OCI-LY3 (cell line): ENCODE data around the gene NODAL.

Experiments
- H2AFZ ChIP-seq: fragments of 200-600, 300-600 bp; shearing (Covaris generic); 2 replicates; pipeline ENCODE4 v1.6.0; 2014; ENCODE audit warnings: antibody characterized with exemption, low read depth, low read length
- H3K27ac ChIP-seq: fragments of 200-600, 300-600 bp; sonication (generic); 2 replicates; pipeline ENCODE4 v1.5.1; 2014; ENCODE audit warnings: mild to moderate bottlenecking, low read length, moderate library complexity, mixed read lengths
- H3K27me3 ChIP-seq: fragments of 200-600, 300-600 bp; sonication (generic); 2 replicates; pipeline ENCODE4 v1.6.1; 2014; ENCODE audit warnings: low read depth, low read length, mixed read lengths
- H3K36me3 ChIP-seq: fragments of 200-600, 300-600 bp; sonication (generic); replicated peaks from 2 replicates; pipeline ENCODE3; 2014; ENCODE audit warnings: low read depth, low read length, mixed read lengths
- H3K4me1 ChIP-seq: fragments of 300-600, 200-600 bp; sonication (generic); 2 replicates; pipeline ENCODE4 v1.6.1; 2014; ENCODE audit warnings: low read length, mixed read lengths
- H3K4me2 ChIP-seq: fragments of 200-600, 300-600 bp; sonication (generic); 2 replicates; pipeline ENCODE4 v1.6.1; 2014; ENCODE audit warnings: low read length, mixed read lengths
- H3K4me3 ChIP-seq: fragments of 300-600, 200-600 bp; sonication (generic); 2 replicates; pipeline ENCODE4 v1.5.1; 2014; ENCODE audit warnings: antibody characterized with exemption, mild to moderate bottlenecking, low read length, moderate library complexity
- H3K79me2 ChIP-seq: fragments of 300-600, 200-600 bp; shearing (Covaris generic); 2 replicates; pipeline ENCODE4 v1.6.1; 2014; ENCODE audit warnings: mild to moderate bottlenecking, low read length, mixed read lengths
- H3K9ac ChIP-seq: fragments of 300-600, 200-600 bp; shearing (Covaris generic); 2 replicates; pipeline ENCODE4 v1.6.0; 2014; ENCODE audit warnings: mild to moderate bottlenecking, low read length, moderate library complexity
- H3K9me3 ChIP-seq: fragments of 200-600, 300-600 bp; shearing (Covaris generic); 2 replicates; pipeline ENCODE4 v1.6.1; 2014; ENCODE audit warnings: low read length, mixed read lengths; ENCODE audit not compliant: insufficient read depth
- H4K20me1 ChIP-seq: fragments of 200-600, 300-600 bp; sonication (generic); 2 replicates; pipeline ENCODE4 v1.6.1; 2016; ENCODE audit warnings: low read length, mixed read lengths; ENCODE audit not compliant: insufficient read depth
- CTCF ChIP-seq: fragments of 200-600, 300-600 bp; sonication (generic); IDR thresholded peaks from 2 replicates; pipeline ENCODE4 v1.5.1; 2014; ENCODE audit warnings: antibody characterized with exemption, low read length, low read depth
- EZH2phosphoT487 ChIP-seq: fragments of 200-600 bp; shearing (Covaris generic); IDR thresholded peaks from 2 replicates; pipeline ENCODE4 v1.6.1; 2018; ENCODE audit warnings: antibody characterized with exemption, mixed run types, low read depth

Gene NODAL

GRCh38 chr10:70425096-70425495 is 16.4 kb downstream of the NODAL start:
- Histone ChIP-seq H3K36me3 (peaks cover 12% of the 10 kb centered on the region), H3K4me2 (no peak overlapping the region)

GRCh38 chr10:70424320-70424719 is 17.2 kb downstream of the NODAL start:
- Histone ChIP-seq H2AFZ (no peak overlapping the region), H3K27me3 (no peaks in the 10 kb centered on the region), H3K27ac (no peak overlapping the region), H3K9ac (no peak overlapping the region), H3K4me3 (no peak overlapping the region), H3K9me3 (no peaks in the 10 kb centered on the region), H3K4me1 (no peaks in the 10 kb centered on the region), H4K20me1 (no peaks in the 10 kb centered on the region), H3K36me3 (peaks cover 9% of the 10 kb centered on the region), H3K4me2 (no peak overlapping the region), H3K79me2 (no peaks in the 10 kb centered on the region)
- no peak for TF ChIP-seq CTCF
- TF ChIP-seq EZH2phosphoT487 = no peak

More at GRCh38 chr10:70425096-70425495, 16.4 kb downstream of the NODAL start:
- no peak overlapping the region for H3K4me3 ChIP-seq
- no peaks in the 10 kb centered on the region for H3K27me3 ChIP-seq
- H2AFZ ChIP-seq = no peak overlapping the region
- no peaks in the 10 kb centered on the region for H3K9me3 ChIP-seq
- H3K79me2 ChIP-seq = no peaks in the 10 kb centered on the region
- no peak overlapping the region for H3K9ac ChIP-seq
- TF ChIP-seq CTCF (no peak), EZH2phosphoT487 (no peak)
- no peak overlapping the region for H3K27ac ChIP-seq
- H3K4me1 ChIP-seq = no peaks in the 10 kb centered on the region
- no peaks in the 10 kb centered on the region for H4K20me1 ChIP-seq

GRCh38 chr10:70418713-70419112 is 22.8 kb downstream of the NODAL start:
- no peak overlapping the region for H3K4me2 ChIP-seq
- H3K27me3 ChIP-seq = no peaks in the 10 kb centered on the region
- H3K27ac ChIP-seq = no peak overlapping the region
- TF ChIP-seq CTCF = no peak
- TF ChIP-seq EZH2phosphoT487 = no peak
- H4K20me1 ChIP-seq = peaks cover 8% of the 10 kb centered on the region
- no peaks in the 10 kb centered on the region for H3K9me3 ChIP-seq
- no peak overlapping the region for H2AFZ ChIP-seq
- H3K4me1 ChIP-seq = no peaks in the 10 kb centered on the region
- H3K4me3 ChIP-seq = no peak overlapping the region
- no peak overlapping the region for H3K9ac ChIP-seq
- no peaks in the 10 kb centered on the region for H3K36me3 ChIP-seq
- H3K79me2 ChIP-seq = peaks cover 11% of the 10 kb centered on the region

- H3K9ac ChIP-seq = no peak overlapping the region
These were observed 23.3 kb downstream of the NODAL start for GRCh38 chr10:70418229-70418628.

More at GRCh38 chr10:70418229-70418628, 23.3 kb downstream of the NODAL start:
- Histone ChIP-seq H3K27ac (no peak overlapping the region), H3K4me1 (no peaks in the 10 kb centered on the region), H3K36me3 (no peaks in the 10 kb centered on the region), H4K20me1 (peaks cover 8% of the 10 kb centered on the region), H3K27me3 (no peaks in the 10 kb centered on the region), H3K9me3 (no peaks in the 10 kb centered on the region), H3K4me3 (no peak overlapping the region), H3K79me2 (peaks cover 15% of the 10 kb centered on the region), H3K4me2 (no peak overlapping the region), H2AFZ (no peak overlapping the region)
- TF ChIP-seq CTCF (no peak), EZH2phosphoT487 (no peak)
